HG03439 (cell line): ENCODE results near the gene SIAH2.

Experiments used
- ATAC-seq: cut with Tn5 transposase; IDR thresholded peaks from one replicate; pipeline ENCODE4 v1.9.1; 2021; ENCODE audit warnings: mild to moderate bottlenecking, moderate library complexity; ENCODE audit not compliant: unreplicated experiment

The SIAH2 gene

DNA sequence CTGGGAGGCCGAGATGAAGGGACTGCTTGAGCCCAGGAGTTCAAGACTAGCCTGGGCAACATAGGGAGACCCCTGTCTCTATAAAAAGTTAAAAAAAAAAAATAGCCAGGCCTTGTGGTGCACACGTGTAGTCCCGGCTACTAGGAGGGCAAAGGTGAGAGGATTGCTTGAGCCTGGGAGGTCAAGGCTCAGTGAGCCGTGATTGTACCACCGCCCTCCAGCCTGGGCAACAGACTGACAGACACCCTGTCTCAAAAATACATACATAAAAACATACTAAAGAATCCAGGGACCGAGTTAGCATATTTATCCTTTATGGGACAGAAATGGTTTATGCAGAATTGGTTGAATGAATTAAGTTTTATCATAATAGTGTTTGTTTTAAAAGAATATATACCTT lies 13.7 kb downstream of the SIAH2 start:
- no peak for ATAC-seq

DNA sequence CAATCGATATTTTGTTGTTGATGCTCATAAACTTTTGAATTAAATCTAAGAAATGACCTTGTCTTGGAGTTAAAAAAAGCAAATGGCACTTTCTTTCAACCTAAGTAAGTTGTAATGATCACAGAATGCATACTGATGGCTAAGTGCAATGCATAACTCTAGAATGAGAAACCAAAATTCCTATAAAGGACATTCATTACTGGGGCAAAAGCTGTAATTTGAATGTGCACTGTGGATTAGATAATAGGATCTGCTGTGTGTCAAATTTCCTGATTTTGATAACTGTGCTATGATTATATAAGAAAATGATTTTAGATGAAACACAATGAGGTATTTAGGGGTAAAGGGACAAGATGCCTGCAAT lies 14.3 kb downstream of the SIAH2 start:
- ATAC-seq: no peak

DNA sequence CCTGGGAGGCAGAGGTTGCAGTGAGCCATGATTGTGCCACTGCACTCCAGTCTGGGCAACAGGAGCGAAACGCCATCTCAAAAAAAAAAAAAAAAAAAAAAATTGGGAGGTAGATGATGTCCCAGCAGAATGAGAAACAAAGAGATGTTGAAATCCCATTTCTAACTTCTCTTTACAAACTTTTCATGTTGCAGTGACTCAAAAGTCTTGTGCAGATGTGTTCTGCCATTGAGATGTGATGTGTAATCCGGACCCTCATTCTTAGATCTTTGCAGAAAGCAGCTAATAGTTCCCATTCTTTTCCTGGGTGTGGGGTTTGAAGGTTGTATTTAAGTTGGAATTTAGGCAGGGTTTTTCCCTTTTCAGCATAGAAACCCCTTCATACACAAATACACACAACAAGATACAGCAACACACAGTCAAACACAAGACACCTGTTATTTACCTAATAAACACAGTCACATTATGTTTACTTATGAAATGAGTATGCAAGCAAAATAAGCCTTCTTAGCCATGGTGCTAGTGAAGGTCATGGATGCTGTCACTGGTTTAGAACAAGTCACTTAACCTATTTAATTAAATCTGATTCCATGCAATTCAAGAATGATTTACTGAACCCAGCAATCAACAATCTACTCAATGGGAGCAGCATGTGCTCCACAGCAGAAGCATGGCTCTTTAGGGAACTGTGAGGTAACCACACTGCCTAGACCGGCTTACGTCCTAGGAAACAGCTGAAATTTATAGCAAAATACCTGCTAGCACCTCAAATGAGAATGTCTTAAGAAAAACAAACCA lies 14.9 kb downstream of the SIAH2 start:
- no peak for ATAC-seq

DNA sequence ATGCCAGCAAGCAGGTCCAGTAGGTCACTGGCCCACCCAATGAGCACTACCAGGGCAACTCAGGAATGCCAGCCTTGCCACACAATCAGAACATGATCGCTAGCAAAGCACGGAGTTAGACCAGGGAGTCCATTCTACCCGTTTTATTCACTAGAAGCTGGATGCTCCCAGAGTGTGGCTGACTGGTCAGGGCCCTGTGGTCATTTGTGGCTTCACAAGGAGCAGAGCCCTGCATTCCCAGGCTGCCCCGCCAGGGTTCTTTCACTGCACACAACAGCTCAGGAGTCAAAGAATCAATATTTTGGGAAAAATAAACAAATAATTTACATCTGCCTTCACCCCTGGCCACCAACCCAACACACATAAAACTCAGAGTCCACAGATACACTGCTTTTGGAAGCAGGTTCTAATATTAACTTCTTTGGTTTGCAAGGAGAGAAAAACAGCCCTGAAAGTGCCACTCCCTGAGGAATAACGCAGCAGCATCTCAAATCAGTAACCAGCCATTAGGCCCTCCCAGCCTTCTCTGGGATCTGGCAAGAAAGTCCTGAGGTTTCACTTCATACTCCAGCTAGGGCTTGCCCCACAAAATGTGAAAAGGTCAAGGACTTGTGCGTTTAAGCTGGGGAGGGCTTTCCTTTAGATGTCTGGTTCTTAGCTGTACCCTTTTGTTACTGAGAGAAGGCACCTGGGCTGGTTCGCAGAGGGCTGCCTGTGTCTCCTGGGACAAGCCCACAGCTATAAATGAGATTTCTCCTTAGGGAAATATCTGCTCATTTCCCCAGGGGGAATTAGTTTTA lies 16.0 kb downstream of the SIAH2 start:
- no peak for ATAC-seq

- ATAC-seq: no peak
These were observed 17.1 kb downstream of the SIAH2 start for GRCh38 chr3:150745832-150746231.

- no peak for ATAC-seq
These were observed 18.1 kb downstream of the SIAH2 start for GRCh38 chr3:150744919-150745211.

DNA sequence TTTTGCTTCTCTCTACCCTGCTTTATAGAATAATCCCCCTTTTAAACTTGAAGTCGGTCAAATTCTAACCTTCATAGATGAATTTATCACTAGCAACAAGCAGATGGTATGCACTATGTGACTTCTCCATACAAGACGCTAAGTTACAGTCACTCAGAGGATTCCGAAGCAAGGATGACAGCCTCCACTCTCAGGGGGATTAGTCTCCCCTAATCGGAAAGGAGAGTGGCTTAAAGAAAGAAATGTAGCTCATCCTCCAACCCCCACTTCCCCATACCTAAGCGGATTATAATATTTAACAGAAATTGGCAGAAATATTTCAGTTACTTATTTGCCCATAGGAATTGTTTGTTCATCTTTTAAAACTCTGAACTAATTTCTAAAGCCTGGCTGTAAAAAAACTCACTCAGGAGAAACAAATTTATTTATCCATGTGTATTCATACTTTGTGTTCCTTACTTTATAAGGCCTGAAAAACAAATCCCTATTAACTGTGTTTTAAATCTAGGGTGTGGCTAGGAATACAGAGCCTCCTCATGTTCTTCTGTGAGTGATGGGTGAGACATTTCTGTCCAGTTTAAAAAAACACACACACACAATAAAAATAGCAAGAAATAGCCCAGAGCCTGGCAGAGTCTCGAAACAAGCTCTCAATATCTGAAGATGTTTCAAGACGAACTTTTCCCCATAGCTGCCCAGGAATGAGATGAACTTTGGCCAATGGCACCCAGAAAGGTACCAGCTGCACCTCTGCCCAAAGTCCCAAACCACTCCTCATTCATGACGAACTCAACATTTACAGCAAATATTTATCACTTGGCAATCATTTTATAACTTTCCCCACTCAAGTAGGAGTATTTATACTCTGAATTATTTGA lies 18.7 kb downstream of the SIAH2 start:
- no peak for ATAC-seq

GRCh38 chr3:150743508-150743907 lies 19.5 kb downstream of the SIAH2 start:
- no peak for ATAC-seq

DNA sequence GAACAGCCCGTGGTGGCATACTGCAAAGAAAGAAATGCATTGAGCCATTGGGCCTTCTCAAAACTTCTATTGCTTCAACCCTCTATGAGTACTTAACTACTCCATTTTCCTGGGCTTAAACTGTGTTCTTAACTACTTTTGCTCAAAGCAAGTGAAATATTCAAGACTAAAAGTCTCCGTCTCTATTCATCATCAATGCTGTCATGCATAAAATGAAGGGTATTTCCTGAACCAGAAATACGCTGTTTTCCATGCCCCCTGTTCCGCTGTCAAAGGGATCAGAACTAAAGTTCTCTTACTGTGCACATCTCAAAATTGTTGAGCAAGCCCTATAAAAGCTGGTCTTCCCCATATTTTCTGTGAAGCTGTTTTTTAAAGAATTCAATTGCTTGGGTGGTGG lies 20.3 kb downstream of the SIAH2 start:
- no peak for ATAC-seq

DNA sequence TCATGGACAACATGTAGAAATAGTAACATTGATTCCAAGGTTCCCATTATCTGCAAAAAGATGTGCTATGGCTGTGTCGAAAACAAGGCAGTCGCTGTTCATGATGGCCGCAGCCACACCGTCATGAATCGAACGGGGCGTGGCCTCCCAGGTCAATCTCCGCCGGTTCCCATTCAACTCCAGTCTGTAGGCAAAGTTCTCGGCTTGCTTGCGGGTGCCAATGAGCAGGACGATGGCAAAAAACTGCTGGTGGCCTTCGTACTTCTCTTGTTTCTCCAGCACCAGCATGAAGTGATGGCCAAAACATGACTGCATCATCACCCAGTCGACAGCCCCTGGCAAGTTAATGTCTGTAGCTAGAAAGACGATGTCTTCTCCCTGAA lies 20.8 kb downstream of the SIAH2 start:
- ATAC-seq: no peak

- ATAC-seq: no peak
These were observed 21.4 kb downstream of the SIAH2 start for GRCh38 chr3:150741497-150742140.

DNA sequence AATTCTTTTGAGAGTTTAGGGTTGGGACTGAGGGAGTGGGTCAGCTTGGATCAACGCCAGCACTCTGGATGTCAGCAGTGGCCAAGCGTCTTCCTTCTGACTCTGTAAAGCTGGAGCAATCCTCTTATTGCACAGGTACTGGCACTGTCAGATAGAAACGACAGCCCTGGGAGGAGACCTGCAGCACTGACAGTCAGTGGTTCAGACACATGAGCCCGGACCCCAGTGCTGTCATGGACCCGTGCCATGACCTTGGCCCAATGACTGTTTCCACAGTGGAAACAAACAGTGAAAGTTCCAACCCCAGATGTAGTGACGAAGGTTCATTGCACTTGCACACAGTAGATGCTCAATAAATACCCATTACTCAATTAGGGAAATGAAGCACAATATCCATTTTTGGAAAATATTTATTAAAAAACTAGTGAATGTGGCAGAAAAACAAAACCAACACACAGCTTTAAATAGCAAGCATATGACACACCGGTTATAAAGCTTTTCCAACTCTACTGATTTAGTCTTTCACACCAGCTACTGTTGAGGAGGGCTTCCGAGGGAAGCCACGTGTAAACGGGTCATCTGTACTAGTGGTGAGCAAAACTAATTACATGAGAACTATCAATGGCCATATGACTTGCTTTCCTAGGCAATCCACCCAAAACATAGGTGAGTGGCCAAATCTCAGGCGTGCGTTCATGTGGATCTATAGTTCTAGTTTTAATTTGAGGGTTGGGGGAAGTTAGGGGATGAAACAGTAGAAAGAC lies 22.1 kb downstream of the SIAH2 start:
- ATAC-seq: no peak

DNA sequence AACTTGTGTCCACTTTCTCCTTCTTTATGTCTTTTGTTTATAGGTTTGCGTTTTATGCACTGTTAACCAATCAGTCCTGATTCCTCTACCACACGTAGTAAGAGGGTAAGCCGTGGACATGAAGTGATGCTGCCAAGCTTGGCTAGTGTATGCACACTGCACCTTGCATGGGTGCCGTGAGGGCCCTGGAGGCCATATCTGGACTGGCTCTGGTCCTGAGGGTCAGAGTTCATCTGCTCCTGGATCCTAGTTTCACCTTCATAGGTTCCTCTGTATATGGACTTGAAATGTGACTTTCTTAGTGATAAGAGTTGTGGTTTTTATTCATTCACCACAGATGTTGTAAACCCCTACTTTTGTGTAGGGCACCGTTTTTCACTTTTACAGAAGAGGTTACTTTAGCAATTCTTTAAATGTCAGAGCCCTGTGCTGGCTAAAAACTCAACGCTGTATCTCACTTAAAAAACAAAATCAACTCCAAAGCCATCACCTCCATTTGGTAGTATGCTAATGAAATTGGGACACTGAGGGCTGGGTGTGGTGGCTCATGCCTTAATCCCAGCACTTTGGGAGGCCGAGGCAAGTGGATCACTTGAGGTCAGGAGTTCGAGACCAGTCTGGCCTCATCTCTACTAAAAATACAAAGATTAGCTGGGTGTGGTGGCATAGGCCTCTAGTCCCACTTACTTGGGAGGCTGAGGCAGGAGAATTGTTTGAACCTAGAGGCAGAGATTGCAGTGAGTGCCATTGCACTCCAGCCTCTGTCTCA lies 22.9 kb downstream of the SIAH2 start:
- ATAC-seq: peak; percentile 19

- ATAC-seq: peak; percentile 35
These were observed 23.6 kb downstream of the SIAH2 start for GRCh38 chr3:150739200-150739863.

- no peak for ATAC-seq
These were observed 24.3 kb downstream of the SIAH2 start for GRCh38 chr3:150738688-150739087.

DNA sequence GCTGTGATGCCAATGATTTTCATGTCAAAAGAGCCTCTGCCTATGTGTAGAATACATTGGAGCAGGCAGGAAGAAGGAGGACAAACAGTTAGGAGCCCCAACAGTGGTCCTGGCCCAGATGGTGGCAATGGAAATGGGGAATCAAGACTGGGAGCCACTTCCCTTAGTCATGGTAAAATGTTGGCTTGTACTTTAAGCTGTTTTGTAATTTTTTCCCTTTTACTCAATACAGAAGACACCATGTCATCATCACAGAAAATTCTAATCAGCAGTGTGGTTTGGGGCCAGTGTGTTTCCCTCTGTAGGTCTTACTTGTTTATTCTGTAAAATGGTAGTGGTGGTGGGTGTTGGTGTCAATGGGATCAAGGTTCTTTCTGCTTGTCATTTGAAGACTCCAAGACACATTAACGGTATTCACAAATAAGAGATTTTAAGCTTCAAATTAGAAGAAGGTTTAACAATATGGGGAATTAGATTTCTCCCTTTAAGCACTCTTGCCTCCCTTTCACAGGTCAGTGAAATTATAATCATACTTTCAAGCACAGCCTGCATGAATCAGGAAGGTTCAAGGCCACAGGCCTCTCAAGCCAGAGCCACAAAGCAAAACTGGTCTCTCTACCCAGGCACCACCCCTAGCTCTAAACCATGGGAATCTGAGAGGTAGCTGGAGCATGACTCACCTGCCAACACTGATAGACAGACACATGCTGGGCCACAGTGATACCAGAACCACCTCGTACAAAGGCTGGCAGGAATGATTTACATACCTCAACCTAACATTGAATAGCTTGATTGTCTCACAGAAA lies 24.9 kb downstream of the SIAH2 start:
- peak; percentile 32 for ATAC-seq

- ATAC-seq: no peak
These were observed 25.8 kb downstream of the SIAH2 start for GRCh38 chr3:150736903-150737832.
